ENCODE measurements around the gene CALCA.

The CALCA gene

GRCh38 chr11:14973621-14974514 is 1.7 kb upstream of the CALCA start:
- Mint-ChIP-seq H3K4me3 (peak overlapping the region; percentile 64 to 76 (median 70)), H3K36me3 (ENCODE audit: low read depth) (no peaks in the 10 kb centered on the region), H3K4me1 (peaks cover 31% of the 10 kb centered on the region), H3K9me3 (no peaks in the 10 kb centered on the region), H3K27ac (no peak overlapping the region), H3K27me3 (ENCODE audit: low read depth) (peaks cover 95% of the 10 kb centered on the region)
- no peak for TF ChIP-seq CTCF (IDR thresholded peaks at IDR 0.05; ENCODE audit: unreplicated experiment in 3 of 3)

GRCh38 chr11:14972581-14973495 is 687 bp upstream of the CALCA start:
- peaks cover 98% of the 10 kb centered on the region for H3K27me3 Mint-ChIP-seq (ENCODE audit: low read depth)
- no peaks in the 10 kb centered on the region for H3K36me3 Mint-ChIP-seq (ENCODE audit: low read depth)
- no peaks in the 10 kb centered on the region for H3K9me3 Mint-ChIP-seq
- H3K4me1 Mint-ChIP-seq = peaks cover 31% of the 10 kb centered on the region
- peak overlapping the region; percentile 64 to 76 (median 70) for H3K4me3 Mint-ChIP-seq
- H3K27ac Mint-ChIP-seq = no peak overlapping the region
- no peak for TF ChIP-seq CTCF (IDR thresholded peaks at IDR 0.05; ENCODE audit: unreplicated experiment in 3 of 3)

- no peak overlapping the region for H3K27ac Mint-ChIP-seq
- H3K9me3 Mint-ChIP-seq = no peaks in the 10 kb centered on the region
- peaks cover 82% of the 10 kb centered on the region for H3K27me3 Mint-ChIP-seq (ENCODE audit: low read depth)
- no peaks in the 10 kb centered on the region for H3K36me3 Mint-ChIP-seq (ENCODE audit: low read depth)
- peak; percentile 37 to 63 (median 42) for TF ChIP-seq CTCF (IDR thresholded peaks at IDR 0.05; ENCODE audit: unreplicated experiment in 3 of 3)
- H3K4me1 Mint-ChIP-seq = peaks cover 26% of the 10 kb centered on the region
- H3K4me3 Mint-ChIP-seq = no peak overlapping the region
Measured at GRCh38 chr11:14969901-14970323, 2.2 kb downstream of the CALCA start.

GRCh38 chr11:14967581-14968243 is 4.4 kb downstream of the CALCA start:
- Mint-ChIP-seq H3K27me3 (ENCODE audit: low read depth) (peaks cover 60% of the 10 kb centered on the region), H3K27ac (peak overlapping the region in 1 of 3 experiments; percentile 53), H3K36me3 (ENCODE audit: low read depth) (no peaks in the 10 kb centered on the region), H3K9me3 (no peaks in the 10 kb centered on the region), H3K4me1 (peaks cover 5% of the 10 kb centered on the region), H3K4me3 (no peak overlapping the region)
- no peak for TF ChIP-seq CTCF (IDR thresholded peaks at IDR 0.05; ENCODE audit: unreplicated experiment in 3 of 3)

GRCh38 chr11:14956111-14956510 is 16.0 kb downstream of the CALCA start:
- TF ChIP-seq CTCF (IDR thresholded peaks at IDR 0.05; ENCODE audit: unreplicated experiment in 3 of 3) = no peak
- H3K4me3 Mint-ChIP-seq = no peak overlapping the region
- H3K4me1 Mint-ChIP-seq = no peaks in the 10 kb centered on the region
- peaks cover 6% of the 10 kb centered on the region for H3K27me3 Mint-ChIP-seq (ENCODE audit: low read depth)
- H3K9me3 Mint-ChIP-seq = no peaks in the 10 kb centered on the region
- no peaks in the 10 kb centered on the region for H3K36me3 Mint-ChIP-seq (ENCODE audit: low read depth)
- H3K27ac Mint-ChIP-seq = no peak overlapping the region

Measured in nephron (organoid).